Stimulated activated CD4-positive, alpha-beta T cell treated with anti-CD3 and anti-CD28 coated beads, TNF-alpha, amount 100 ng/mL, for 24 hours (primary cell): ENCODE measurements around the gene HEPACAM2.

Experiments used
- DNase-seq, 3 experiments: peaks; one replicate each; pipeline ENCODE4 v3.0.0-alpha.2; 2020; ENCODE audit warnings: low read depth in 3 of 3

Gene HEPACAM2

GRCh38 chr7:93202594-93203250 lies 23.5 kb downstream of the HEPACAM2 start:
- no peak for DNase-seq

GRCh38 chr7:93198472-93198871 lies 27.8 kb downstream of the HEPACAM2 start:
- no peak for DNase-seq

- DNase-seq = no peak
Measured at GRCh38 chr7:93196336-93196735, 29.9 kb downstream of the HEPACAM2 start.

GRCh38 chr7:93194386-93194785 lies 31.9 kb downstream of the HEPACAM2 start:
- DNase-seq = no peak

GRCh38 chr7:93188870-93189634 lies 37.2 kb downstream of the HEPACAM2 start:
- no peak for DNase-seq

GRCh38 chr7:93185303-93186027 lies 40.8 kb downstream of the HEPACAM2 start:
- peak in 1 of 3 experiments; percentile 2 for DNase-seq

GRCh38 chr7:93179173-93179572 lies 47.1 kb downstream of the HEPACAM2 start:
- no peak for DNase-seq

- DNase-seq = no peak
Measured at GRCh38 chr7:93178213-93178612, 48.1 kb downstream of the HEPACAM2 start.

- DNase-seq = no peak
Measured at GRCh38 chr7:93176992-93177580, 49.2 kb downstream of the HEPACAM2 start.

GRCh38 chr7:93175219-93175618 lies 51.0 kb downstream of the HEPACAM2 start:
- no peak for DNase-seq

GRCh38 chr7:93172683-93173082 lies 53.6 kb downstream of the HEPACAM2 start:
- no peak for DNase-seq

- DNase-seq = no peak
Measured at GRCh38 chr7:93171606-93172226, 54.6 kb downstream of the HEPACAM2 start.

GRCh38 chr7:93165447-93165846 lies 60.8 kb downstream of the HEPACAM2 start:
- DNase-seq = no peak

- DNase-seq = no peak
Measured at GRCh38 chr7:93164766-93165165, 61.5 kb downstream of the HEPACAM2 start.

GRCh38 chr7:93161181-93161762 lies 65.0 kb downstream of the HEPACAM2 start:
- DNase-seq = no peak

GRCh38 chr7:93160410-93160809 lies 65.9 kb downstream of the HEPACAM2 start:
- DNase-seq = no peak

- DNase-seq = no peak
Measured at GRCh38 chr7:93159490-93159889, 66.8 kb downstream of the HEPACAM2 start.

GRCh38 chr7:93156884-93157283 lies 69.4 kb downstream of the HEPACAM2 start:
- no peak for DNase-seq

- no peak for DNase-seq
Measured at GRCh38 chr7:93150200-93150835, 76.0 kb downstream of the HEPACAM2 start.

GRCh38 chr7:93148727-93149126 lies 77.5 kb downstream of the HEPACAM2 start:
- DNase-seq = no peak

GRCh38 chr7:93148144-93148543 lies 78.1 kb downstream of the HEPACAM2 start, which contains the start of gene SAMD9L:
Gene SAMD9L (minus strand): TSS chr7:93148385. CDS start chr7:93135971, 12,414 bp downstream.
- no peak for DNase-seq
